Measurements from ENCODE around the gene SPAG5.

Gene SPAG5

DNA sequence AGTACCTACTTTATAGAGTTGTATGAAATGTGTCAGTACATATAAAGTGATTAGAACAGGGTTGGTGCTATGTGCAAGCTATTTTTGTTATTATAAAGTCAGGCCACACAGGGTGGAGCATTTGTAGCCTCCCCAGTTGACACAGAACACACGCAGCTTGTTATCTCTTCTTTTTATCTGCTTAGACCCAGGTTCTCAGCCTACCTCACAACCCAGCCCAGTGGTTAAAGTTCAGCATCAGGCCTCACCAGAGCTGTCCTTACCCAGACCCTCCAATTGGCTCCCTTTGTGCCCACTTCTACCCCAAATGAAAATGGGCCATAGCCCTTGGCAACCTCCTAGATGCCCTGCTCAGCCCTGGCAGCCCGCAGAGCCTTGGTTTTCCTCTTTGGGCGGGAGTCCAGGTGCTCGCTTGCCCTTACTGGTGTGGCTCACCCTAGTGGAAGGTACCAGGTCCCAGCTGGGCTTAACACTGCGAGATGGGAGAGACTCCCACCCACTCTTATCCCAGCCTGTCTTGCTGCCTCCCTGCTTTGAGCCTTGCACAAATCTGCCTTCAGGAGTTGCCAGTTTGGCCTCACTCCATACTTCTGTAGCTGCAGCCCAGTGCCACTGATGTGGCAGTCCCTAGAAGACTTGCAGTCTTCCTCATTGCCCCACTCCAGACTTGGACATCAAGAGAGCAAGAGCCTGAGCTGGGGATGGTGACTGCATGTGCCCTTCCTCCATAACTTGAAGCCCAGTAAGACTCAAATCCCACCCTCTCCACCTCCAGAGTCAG lies 26.4 kb downstream of the SPAG5 start:
- FAIRE-seq = no peak

DNA sequence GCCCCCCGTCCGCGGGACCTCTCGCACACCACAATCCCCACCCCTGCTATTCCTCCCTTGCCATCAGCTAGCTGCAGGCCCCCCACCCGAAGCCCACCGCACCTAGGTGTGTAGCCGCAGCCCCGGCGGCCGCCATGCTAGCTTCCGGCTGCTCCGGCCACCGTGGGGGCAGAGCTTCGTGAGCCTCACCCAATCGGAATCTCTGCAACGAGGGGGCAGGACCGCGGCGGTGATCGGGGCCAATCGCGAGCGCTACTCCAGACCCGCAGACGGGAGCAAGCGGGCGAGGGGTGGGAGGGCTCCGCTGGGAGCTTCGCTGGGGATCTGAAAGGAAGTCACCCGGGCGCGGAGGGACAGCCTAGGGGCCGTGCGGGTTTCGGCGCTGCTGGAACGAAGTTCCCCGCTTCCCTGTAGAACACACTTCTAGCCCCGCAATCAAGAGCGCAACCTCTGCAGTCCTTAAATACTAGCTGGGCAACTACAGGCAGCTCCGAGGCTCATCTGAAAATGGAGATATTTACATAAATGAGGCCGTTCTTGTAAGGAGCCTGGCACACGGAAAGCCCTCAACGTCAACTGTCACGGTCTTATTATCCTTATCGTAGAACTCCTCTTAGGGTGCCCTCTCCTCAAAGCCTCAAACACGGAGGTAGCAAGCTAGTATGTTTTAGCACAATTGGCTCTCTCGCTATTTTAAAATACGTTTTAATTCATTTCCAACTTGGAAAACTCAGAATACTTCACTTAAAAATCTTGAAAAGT lies 27.3 kb downstream of the SPAG5 start, which contains the start of gene PIGS:
Gene PIGS (minus strand): TSS at position 164 of the 762 bp plus-strand sequence. CDS start 28 bp downstream, at position 136.
- FAIRE-seq = no peak

DNA sequence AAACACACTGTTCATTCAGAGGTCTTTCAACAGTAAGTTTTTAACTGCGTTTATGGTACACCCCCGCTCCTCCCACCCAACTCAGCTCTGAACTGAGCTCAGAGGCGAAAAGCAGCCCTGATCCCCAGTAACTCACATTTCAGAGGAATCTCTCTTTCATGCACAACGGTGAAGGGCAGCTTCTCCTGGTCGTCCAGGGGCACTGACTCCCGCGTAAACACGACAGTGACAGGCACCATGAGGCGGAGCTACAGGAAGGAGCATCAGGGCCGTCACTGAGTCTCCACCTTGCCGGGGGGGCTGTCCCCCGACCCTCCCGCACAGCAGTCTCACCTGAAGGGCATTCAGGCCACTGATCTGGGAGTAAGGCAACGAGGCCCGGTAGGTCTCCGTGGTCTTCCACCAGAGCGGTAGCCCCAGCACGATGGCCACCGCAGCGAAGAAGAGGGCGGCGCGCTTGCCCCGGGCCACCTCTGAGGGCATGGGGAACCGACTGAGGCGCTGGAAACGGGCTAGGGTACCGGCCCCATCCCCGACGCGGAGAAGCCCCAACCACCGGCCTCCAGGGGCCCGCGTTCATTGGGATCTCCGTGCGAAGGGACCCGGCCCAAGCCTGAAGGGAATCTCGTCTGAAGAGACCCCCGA lies 28.0 kb downstream of the SPAG5 start:
- FAIRE-seq = no peak

DNA sequence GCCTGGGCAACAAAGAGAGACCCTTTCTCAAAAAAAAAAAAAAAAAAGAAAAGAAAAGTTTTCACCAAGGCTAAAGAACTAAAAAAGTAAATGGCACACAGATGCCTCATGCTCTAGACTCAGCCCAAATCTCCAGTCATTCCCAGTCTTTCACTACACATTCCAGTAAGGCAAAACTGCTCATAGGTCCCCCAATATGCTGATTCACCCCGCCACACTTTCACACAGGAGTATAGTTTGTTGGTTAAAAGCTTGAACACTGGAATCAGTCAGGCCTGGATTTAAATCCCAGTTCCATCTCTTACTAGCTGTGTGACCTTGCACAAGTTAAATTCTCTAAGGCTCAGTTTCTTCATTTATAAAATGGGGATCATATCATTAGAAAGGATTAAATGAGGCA lies 29.4 kb downstream of the SPAG5 start:
- no peak for FAIRE-seq

DNA sequence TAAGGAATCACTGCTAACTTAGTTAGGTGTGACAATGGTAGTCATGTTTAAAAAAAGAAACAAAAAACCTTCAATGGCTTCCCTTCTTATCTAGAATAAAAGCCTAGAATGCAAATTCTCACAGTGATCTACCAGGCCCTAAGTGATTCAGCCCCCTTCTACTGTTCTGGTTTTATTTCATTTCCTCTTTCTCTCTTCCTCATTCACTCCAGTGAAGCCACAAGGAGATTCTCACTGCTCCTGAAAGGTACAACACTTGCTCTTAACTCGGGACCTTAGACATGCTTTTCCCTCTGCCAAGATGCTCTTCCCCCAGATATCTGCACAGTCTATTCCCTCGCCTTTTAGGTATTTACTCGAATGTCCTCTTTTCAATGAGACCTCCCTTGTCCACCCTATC lies 31.2 kb downstream of the SPAG5 start:
- FAIRE-seq = no peak

DNA sequence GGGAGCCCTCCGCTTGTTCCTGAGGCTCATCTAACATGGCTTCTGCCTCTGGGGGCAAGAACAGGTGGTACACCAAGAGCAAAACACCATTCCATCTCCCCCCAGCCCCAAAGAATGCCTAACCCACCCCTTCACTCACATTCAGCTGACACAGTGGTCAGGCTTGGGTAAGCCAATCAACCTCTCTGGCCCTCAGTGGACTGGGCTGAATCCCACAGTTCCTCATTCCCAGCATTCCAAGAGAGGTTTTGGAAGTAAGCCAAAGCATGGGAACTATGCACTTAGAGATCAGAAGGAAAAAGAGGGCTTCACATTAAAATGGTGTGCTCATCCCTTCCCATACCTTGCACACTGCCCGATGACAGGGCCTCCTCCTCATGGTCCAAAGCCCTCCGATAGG lies 35.4 kb downstream of the SPAG5 start:
- FAIRE-seq = no peak

DNA sequence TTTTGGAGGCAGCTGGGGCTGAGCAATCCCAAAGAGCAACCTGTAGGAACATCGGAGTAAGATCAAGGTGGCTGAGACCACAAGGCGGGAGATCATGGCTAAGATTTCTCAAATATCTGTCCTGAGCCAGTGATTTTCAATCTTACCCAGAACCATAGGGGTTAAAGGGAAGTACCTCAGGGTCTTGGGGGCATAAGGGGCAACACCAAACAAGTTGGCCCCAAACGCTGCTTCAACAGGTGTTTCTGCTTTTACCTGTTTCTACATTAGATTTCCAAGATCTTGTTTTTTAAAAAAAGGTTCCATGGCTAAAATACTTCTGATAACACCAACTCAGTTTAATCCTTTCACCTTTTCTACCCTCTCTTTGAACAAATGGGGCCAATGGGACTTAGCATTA lies 43.8 kb downstream of the SPAG5 start:
- FAIRE-seq = no peak

DNA sequence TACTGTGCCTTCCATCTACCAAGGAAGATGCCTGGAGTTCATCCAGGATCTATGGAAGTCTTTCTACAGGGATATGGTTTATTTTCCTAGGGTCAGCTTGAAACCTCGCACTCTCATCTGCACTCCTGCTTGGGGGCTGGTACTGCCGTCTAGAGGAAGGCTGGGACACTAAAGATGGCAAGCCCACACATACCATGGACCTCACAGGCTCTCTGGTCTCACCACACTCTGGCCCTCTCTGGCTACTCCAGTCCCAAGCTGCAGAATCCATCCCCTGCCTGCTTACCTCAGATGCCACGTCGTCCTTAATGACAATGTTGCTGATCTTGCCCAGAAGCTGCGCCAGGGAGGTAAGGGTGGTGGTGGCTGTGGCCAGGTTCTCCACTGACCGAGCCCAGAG lies 44.3 kb downstream of the SPAG5 start:
- FAIRE-seq = no peak

DNA sequence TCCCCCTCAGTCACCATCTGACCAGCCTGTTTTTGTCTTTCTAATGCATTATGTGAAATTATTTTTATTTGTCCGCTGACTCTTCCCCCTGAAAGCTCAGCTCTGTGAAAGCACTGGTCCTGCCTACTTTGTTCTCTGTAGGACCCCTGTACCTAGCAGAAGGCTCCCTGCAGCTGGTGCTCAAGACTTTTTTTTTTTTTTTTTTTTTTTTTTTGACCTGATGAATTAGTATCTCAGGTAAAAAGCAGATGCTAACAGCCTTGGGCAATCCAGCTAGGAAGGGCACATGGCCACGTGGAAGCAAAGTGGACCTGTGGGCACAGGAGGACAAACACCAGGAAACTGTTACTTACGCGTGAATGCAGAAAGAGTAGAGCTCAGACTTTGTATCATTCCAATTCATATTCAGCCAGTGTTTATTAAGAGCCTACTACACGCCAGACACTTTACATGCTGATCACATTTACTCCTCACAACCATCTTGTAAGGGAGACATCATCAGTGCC lies 45.8 kb downstream of the SPAG5 start:
- FAIRE-seq = no peak

DNA sequence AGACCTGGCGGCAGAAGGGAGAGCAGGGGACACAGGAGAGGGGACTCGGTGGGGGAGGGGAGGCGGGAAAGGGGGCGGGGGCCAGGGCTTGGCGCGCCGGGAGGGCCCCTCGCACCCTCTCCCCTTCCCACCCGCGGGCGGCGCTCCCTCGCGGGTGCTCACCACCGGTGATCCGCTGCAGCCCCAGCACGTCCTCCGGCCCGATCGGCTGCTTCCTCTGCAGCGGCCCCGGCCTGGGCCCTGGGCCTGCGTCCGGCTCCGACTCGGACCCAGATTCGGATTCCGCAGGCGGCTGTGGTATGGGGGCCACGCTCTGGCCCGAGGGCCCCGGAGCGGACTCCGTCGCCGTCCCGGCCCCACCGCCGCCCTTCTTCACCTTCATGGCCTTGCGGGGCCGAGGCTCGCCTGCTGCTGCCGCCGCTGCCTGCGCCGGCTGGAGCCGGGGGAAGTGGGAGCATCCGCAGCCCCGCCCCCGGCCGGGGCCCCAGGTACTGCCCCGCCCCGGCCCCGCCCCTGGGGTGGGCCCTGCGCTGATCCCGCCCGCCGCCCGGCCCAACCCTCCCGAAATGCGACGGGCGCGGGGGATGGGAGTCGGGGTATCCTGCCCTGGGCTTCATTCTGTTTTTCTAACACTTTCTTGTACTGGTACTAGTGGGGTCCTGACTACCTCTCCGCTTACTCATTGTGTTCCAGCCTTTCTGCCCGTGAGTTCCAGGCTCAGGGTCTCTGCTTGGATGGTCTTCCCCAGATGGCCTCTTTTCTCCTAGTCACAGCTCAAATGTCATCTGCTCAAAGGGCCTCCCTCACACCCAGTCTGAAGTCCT lies 46.4 kb downstream of the SPAG5 start, which contains the start of gene UNC119:
Gene UNC119 (minus strand): TSS at position 449 of the 824 bp plus-strand sequence. CDS start 67 bp downstream, at position 382.
- FAIRE-seq = no peak

DNA sequence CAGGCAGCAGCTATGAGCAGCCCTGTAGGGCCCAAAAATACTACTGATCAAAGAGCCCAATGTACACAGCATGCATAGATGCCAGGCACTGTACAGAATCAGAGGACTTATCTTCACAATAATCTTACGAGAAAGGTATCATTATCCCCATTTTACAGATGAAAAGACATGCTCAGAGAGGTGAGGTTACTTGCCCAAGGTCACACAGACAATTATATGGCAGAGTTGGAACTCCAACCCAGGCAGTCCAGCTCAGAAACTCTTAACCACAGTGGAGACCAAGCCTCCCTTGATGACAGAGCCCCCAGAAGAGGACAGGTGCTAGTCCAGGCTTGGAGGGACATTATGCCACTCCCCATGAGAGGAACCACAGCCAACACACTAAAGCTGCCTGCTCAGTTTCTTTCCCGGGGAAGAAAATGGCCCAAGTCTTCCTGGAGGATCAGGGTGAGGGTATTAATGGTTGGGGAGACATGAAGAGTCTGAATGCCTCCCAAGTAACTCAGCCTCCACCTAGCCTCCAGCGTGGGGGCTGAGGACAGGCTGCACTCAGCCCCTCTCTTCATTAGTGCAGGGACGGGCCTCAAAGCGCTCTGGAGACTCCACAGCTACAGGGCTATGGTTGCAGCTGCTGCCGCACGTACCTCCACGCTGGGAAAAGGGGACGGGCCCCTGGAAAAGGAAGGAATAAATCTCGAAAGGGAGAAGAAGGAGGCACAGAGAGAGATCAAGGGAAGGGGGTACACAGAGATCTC lies 47.2 kb downstream of the SPAG5 start:
- no peak for FAIRE-seq

DNA sequence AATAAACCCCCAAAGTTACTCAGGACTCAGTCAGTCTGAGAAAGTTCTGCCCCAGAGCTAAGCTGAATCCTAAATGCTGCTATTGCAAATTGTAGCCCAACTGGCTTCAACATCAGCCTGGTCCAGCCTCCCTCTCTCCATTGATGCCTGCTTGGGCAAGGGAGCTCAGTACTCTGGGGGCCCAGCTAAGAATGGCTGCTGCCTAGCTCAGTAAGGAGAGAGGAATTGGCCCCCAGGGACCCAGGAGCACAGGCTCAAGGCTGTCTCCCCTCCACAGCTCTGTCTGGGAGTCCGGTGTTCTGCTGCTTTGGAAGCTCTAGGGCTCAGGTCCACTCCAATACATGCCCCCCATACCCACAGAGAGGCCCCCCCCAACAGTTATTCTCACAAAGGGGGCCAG lies 48.0 kb downstream of the SPAG5 start:
- FAIRE-seq = no peak

DNA sequence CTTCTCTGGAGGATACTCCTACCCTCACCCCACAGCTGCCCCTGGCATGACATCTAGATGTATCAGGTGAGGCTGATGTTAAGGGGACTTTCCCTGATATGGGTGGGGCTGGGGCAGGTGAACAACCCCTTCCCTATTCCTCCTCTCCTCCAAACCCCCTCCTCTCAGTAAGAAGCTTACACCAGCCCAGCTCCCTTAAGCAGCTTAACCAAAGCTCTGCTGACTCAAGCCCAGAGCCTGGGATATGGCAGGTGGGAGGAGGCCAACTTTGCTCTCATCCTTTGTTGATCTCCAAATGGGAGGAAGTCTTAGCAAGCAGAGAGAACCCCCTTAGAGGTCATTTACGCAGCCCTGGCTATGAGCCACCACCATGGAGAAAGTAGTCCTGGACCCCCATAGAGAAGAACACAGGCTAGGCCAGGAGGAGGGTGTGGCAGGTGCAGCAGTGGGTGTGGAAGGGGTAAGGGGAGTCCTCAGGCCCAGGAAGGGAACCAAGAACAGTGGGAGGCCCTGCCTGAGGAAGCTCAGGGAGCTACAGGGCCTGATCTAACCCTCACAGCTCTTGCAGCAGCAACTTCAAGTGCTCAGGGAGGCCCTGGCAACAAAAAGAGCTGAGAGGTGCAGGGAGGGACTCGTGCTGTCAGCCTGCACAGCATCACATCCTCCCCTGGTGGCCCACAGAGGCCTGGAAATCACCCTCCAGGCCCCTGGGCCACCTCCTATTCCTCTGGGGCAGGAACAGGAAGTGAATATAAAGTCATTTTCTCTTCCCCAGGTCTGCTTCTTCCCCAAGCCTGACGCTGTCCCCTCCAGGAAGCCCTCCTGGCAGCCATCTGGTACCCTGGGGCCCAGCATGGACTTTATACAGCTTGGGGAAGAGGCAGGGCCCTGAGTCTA lies 49.3 kb downstream of the SPAG5 start:
- FAIRE-seq = no peak

DNA sequence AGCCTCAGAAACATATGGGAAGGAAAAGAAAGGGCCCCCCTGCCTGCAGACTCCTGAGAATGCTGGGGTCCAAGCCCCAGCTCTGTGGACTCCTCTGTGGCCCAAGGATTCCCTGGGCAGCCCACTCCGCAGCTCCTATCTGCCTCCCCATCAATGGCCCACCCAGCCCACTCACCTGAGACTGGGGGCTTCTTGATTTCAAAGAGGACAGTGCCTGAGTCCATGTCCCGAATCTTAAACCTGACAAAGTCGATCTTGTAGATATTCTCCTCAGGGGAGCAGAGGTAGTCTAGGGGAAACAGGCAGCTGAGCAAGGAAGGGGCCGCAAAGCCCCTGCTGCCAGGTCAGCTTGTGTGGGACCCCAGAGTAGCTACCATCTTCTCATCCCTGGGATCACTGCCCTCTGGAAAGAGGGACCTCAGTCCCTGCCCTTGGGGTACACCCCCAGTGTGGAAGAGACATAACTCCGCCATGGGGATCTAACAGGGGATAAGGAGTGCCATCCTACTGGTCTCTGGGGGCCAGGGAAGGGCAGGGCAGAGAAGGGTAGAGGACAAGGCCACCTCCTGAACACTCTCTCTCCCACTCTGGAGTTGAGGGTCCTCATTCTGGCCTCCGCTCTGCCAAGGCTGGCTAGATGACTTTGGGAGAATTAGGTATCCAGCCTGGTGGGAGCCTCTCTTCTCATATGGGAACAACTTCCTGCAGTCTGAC lies 50.3 kb downstream of the SPAG5 start:
- no peak for FAIRE-seq

DNA sequence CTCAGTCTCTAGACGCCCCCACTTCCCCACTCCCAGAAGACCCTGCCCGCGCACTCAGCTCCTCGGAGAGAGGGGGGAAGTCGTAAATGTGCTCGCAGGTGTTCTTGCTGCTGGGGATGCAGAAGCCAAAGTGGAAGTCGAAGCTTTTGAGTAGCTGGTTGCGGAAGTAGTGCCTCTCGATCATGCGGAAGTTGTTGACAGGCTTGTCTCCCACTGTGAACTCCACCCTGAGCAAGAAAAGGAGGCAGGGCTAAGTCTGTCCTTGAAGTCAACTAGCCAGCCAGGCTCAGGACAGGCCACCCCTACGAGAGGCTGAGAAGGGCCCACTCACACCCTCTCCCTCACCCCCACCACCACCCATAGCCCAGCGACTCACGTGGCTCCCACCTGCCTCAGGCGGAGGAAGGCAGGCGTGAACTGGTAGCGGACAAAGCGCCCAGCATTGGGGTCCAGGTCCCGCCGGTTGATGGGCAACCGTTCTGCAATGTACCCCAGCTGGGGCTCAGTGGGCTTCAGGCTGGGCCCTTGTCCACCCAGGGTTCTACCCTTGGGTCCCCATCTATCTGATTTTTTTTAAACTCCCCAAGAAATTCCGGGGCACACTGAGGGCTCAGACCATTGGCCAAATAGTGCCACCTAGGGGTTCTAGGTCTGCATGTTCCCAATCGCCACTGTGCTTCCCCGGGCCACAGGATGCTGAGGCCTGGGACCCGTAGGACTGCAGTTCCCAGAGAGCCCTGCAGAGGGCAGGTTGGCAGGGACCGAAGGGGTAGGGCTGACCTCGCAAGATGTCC lies 51.0 kb downstream of the SPAG5 start:
- no peak for FAIRE-seq

DNA sequence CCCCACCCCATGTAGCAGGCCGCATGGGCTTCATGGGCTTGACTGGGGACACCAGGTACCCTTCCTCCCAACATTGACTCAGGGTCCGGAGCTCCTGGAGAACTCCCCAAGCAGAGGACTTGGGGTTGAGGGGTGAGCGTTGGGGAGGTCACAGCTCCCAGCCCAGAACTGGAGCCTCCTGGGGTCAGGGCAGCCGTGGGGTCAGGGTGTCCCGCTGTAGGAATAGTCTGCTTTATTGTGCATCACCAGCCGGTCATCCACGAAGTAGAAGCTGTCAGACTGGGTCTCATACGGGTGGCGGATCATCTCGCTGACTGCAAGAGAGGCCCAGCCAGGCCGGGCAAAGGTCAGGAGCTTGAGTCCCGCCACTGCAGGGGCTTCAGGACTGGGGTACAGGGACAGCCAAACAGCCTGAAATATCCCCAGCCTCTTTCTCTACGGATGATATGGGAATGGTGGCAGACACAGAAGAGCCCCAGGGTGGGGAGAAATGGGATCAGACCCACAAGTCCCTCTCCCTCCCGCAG lies 51.7 kb downstream of the SPAG5 start:
- FAIRE-seq = no peak

DNA sequence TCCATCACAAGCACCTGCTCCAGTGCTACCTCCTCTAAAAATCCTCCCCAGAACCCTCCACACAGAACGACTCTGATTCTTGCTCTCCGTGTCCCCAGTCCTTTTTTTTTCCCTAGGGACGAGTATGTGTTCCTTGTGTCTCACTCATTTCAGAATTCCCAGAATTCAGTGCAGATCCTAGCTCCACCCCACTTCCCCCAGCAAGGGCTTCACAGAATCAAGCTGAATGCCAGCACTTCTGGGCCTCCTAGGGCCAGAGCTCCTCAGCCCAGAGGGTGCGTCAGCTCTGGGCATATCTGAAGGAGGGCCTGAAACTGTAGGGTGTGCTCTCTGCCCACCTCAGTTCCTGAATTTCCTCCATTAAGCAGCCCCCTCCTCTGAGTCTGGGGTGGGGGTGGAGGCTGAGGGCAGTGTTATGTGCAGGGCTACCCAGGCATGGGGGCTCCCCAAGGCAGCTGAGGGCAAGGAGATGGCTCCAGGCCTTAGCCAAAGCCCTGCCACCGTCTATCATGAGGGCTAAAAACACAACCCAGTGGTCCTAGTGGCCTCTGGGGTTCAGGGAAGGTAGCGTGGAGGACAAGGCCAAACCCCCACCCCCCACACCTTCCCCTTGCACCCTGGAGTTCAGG lies 52.9 kb downstream of the SPAG5 start:
- no peak for FAIRE-seq

DNA sequence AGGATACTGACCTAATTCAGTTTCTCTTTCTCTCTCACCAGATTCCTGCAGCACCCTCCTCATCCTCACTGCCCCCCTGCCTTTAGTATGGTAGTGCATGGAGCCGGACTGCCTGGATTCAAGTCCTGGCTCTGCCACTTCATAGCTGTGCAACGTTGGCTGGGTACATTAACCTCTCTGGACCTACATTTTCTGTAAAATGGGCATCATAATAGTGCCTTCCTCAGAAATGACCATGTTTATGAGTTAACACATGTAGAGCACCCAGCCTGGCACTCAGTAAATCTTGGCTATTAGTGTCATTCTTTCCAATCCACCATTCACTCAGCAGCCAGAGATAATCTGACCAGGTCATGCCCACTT lies 53.7 kb downstream of the SPAG5 start:
- no peak for FAIRE-seq
